ENCODE measurements around the gene SECISBP2.

The SECISBP2 gene

GRCh38 chr9:89352874-89353649 lies 34.8 kb downstream of the SECISBP2 start:
- peak overlapping the region; percentile 94 for H3K27ac Mint-ChIP-seq
- TF ChIP-seq CTCF (IDR thresholded peaks at IDR 0.05) = no peak

GRCh38 chr9:89353989-89354388 lies 35.7 kb downstream of the SECISBP2 start:
- no peak overlapping the region for H3K27ac Mint-ChIP-seq

More at GRCh38 chr9:89352874-89353649, 34.8 kb downstream of the SECISBP2 start:
- H3K4me1 Mint-ChIP-seq = no peaks in the 10 kb centered on the region
- no peaks in the 10 kb centered on the region for H3K9me3 Mint-ChIP-seq
- H3K36me3 Mint-ChIP-seq (ENCODE audit: low read depth) = peaks cover 96% of the 10 kb centered on the region
- no peak overlapping the region for H3K4me3 Mint-ChIP-seq
- no peaks in the 10 kb centered on the region for H3K27me3 Mint-ChIP-seq (ENCODE audit: low read depth, poor library complexity)
- DNase-seq = no peak

GRCh38 chr9:89354471-89354870 lies 36.2 kb downstream of the SECISBP2 start:
- Mint-ChIP-seq H3K4me3 (no peak overlapping the region), H3K36me3 (ENCODE audit: low read depth) (peaks cover 91% of the 10 kb centered on the region), H3K9me3 (no peaks in the 10 kb centered on the region), H3K27ac (peak overlapping the region; percentile 48), H3K27me3 (ENCODE audit: low read depth, poor library complexity) (no peaks in the 10 kb centered on the region), H3K4me1 (no peaks in the 10 kb centered on the region)
- no peak for DNase-seq
- no peak for TF ChIP-seq CTCF (IDR thresholded peaks at IDR 0.05)

More at GRCh38 chr9:89353989-89354388, 35.7 kb downstream of the SECISBP2 start:
- H3K36me3 Mint-ChIP-seq (ENCODE audit: low read depth) = peaks cover 93% of the 10 kb centered on the region
- no peaks in the 10 kb centered on the region for H3K27me3 Mint-ChIP-seq (ENCODE audit: low read depth, poor library complexity)
- no peaks in the 10 kb centered on the region for H3K9me3 Mint-ChIP-seq
- no peaks in the 10 kb centered on the region for H3K4me1 Mint-ChIP-seq
- no peak for DNase-seq
- no peak overlapping the region for H3K4me3 Mint-ChIP-seq
- no peak for TF ChIP-seq CTCF (IDR thresholded peaks at IDR 0.05)

GRCh38 chr9:89356782-89357181 lies 38.5 kb downstream of the SECISBP2 start:
- Mint-ChIP-seq H3K36me3 (ENCODE audit: low read depth) (peaks cover 87% of the 10 kb centered on the region), H3K27ac (no peak overlapping the region), H3K4me1 (no peaks in the 10 kb centered on the region), H3K9me3 (no peaks in the 10 kb centered on the region), H3K4me3 (no peak overlapping the region), H3K27me3 (ENCODE audit: low read depth, poor library complexity) (no peaks in the 10 kb centered on the region)
- no peak for TF ChIP-seq CTCF (IDR thresholded peaks at IDR 0.05)
- no peak for DNase-seq

- no peak for TF ChIP-seq CTCF (IDR thresholded peaks at IDR 0.05)
- H3K4me3 Mint-ChIP-seq = no peak overlapping the region
- H3K9me3 Mint-ChIP-seq = no peaks in the 10 kb centered on the region
- H3K27ac Mint-ChIP-seq = peak overlapping the region; percentile 78
- no peaks in the 10 kb centered on the region for H3K27me3 Mint-ChIP-seq (ENCODE audit: low read depth, poor library complexity)
- H3K4me1 Mint-ChIP-seq = no peaks in the 10 kb centered on the region
- no peak for DNase-seq
- peaks cover 79% of the 10 kb centered on the region for H3K36me3 Mint-ChIP-seq (ENCODE audit: low read depth)
These were observed 39.3 kb downstream of the SECISBP2 start for GRCh38 chr9:89357331-89358197.

Data from nephron progenitor cell (in vitro differentiated cells).